Keratinocyte (primary cell): Measurements from ENCODE around the gene AFG3L2. TPM values are rescaled to one million over a fixed set of nuclear protein-coding genes. Genes with fewer than 3 reads are reported as not detected.

Experiments
- DNase-seq: peaks from one replicate; pipeline ENCODE4 v3.0.0-alpha.2; 2011; ENCODE audit warnings: low read depth, missing footprints, low spot score
- FAIRE-seq: peaks from 2 replicates; lab custom pipeline; 2011; peaks lifted over from hg19 to GRCh38; lab: Jason Lieb, UNC
- H2AFZ ChIP-seq: 2 replicates; pipeline ENCODE4 v1.6.0; 2012; ENCODE audit warnings: low read length, control low read depth, inconsistent platforms; ENCODE audit not compliant: control insufficient read depth
- H3K27ac ChIP-seq: 2 replicates; pipeline ENCODE4 v1.5.1; 2011; ENCODE audit warnings: low read length; ENCODE audit not compliant: control insufficient read depth, insufficient read depth
- H3K27me3 ChIP-seq: 3 replicates; pipeline ENCODE4 v1.6.0; 2011; ENCODE audit warnings: low read length; ENCODE audit not compliant: control insufficient read depth, insufficient read depth; ENCODE audit errors: extremely low read depth
- H3K36me3 ChIP-seq, 2 experiments: 2 replicates in 1 of 2; 3 replicates in 1 of 2; pipeline ENCODE4 v1.5.1; 2011; ENCODE audit warnings: low read length in 2 of 2, mild to moderate bottlenecking in 1 of 2; ENCODE audit not compliant: control insufficient read depth in 2 of 2, insufficient read depth in 2 of 2; ENCODE audit errors: extremely low read depth in 1 of 2
- H3K4me1 ChIP-seq: 3 replicates; pipeline ENCODE4 v1.5.1; 2011; ENCODE audit warnings: low read length; ENCODE audit not compliant: control insufficient read depth, insufficient read depth; ENCODE audit errors: extremely low read depth
- H3K4me2 ChIP-seq: 3 replicates; pipeline ENCODE4 v1.6.0; 2011; ENCODE audit warnings: low read depth, low read length; ENCODE audit not compliant: control insufficient read depth, insufficient read depth; ENCODE audit errors: extremely low read depth
- H3K4me3 ChIP-seq, 3 experiments: fragments of 200-600 bp in 1 of 3; sonication (generic) in 1 of 3; 2 replicates in 2 of 3; 3 replicates in 1 of 3; pipeline ENCODE4 v1.5.1; 2011 to 2016; ENCODE audit warnings: low read length in 3 of 3, mild to moderate bottlenecking in 3 of 3, control low read depth in 2 of 3, inconsistent platforms in 1 of 3, low read depth in 1 of 3, mixed read lengths in 1 of 3, mixed run types in 1 of 3, moderate library complexity in 1 of 3; ENCODE audit not compliant: control insufficient read depth in 2 of 3, insufficient read depth in 2 of 3; ENCODE audit errors: extremely low read depth in 1 of 3
- H3K79me2 ChIP-seq: 2 replicates; pipeline ENCODE4 v1.6.0; 2012; ENCODE audit warnings: low read length; ENCODE audit not compliant: control insufficient read depth, insufficient read depth
- H3K9ac ChIP-seq: 3 replicates; pipeline ENCODE4 v1.6.0; 2011; ENCODE audit warnings: low read length; ENCODE audit not compliant: control insufficient read depth, insufficient read depth; ENCODE audit errors: extremely low read depth
- H3K9me1 ChIP-seq: 3 replicates; pipeline ENCODE4 v1.6.0; 2011; ENCODE audit warnings: low read length; ENCODE audit not compliant: control insufficient read depth, insufficient read depth; ENCODE audit errors: extremely low read depth
- H3K9me3 ChIP-seq: 2 replicates; pipeline ENCODE4 v1.5.1; 2012; ENCODE audit warnings: low read depth, low read length; ENCODE audit not compliant: control insufficient read depth
- H4K20me1 ChIP-seq: 3 replicates; pipeline ENCODE4 v1.6.0; 2011; ENCODE audit warnings: low read length; ENCODE audit not compliant: control insufficient read depth, insufficient read depth; ENCODE audit errors: extremely low read depth
- CTCF ChIP-seq, 3 experiments: IDR thresholded peaks in 1 of 3; conservative IDR thresholded peaks in 1 of 3; optimal IDR thresholded peaks in 1 of 3; 2 replicates in 2 of 3; 3 replicates in 1 of 3; pipeline versions ENCODE3 to v1.5.1; 2011; ENCODE audit warnings: low read length in 3 of 3, mild to moderate bottlenecking in 3 of 3, moderate library complexity in 2 of 3, control low read depth in 1 of 3, inconsistent platforms in 1 of 3; ENCODE audit not compliant: insufficient read depth in 2 of 3; ENCODE audit errors: extremely low read depth in 1 of 3
- EZH2 ChIP-seq: IDR thresholded peaks from one replicate; pipeline ENCODE4 v1.6.1; 2012; ENCODE audit warnings: inconsistent platforms, mild to moderate bottlenecking, low read length, moderate library complexity
- dilution Hi-C: fragments of 300-500 bp; cut with MboI; formaldehyde crosslinking; loops from one replicate; pipeline ENCODE4 v1.7.0; 2020; ENCODE audit warnings: low sequenced_read_pairs; ENCODE audit not compliant: extremely low pct_ligation_motif_present
- polyA plus RNA-seq, 5 experiments: library from polyadenylated mRNA; depleted of rRNA in 3 of 5; stranded (reverse) in 3 of 5; stranded (forward) in 1 of 5; unstranded in 1 of 5; fragments of >200 nt; gene quantifications; 1 replicate in 1 of 5; 2 replicates in 3 of 5; 3 replicates in 1 of 5; pipeline versions ENCODE4 v1.2.1 to v1.2.3, GENCODE V29; 2011 to 2012; ENCODE audit warnings: missing spikeins in 2 of 5, low read depth in 1 of 5, low replicate concordance in 1 of 5

Gene AFG3L2
- polyA plus RNA-seq, 1 donor (not counting 4 experiments of a cell fraction or from before 2014, with no cell fraction given), result 47.5 TPM

GRCh38 chr18:12346240-12346565 is 30.8 kb downstream of the AFG3L2 start:
- dilution Hi-C loops, result no loop called here
- Histone ChIP-seq H3K27ac (no peak overlapping the region), H3K9ac (no peak overlapping the region), H3K9me1 (no peaks in the 10 kb centered on the region), H4K20me1 (peaks cover 3% of the 10 kb centered on the region), H3K4me1 (no peaks in the 10 kb centered on the region), H2AFZ (no peak overlapping the region), H3K9me3 (no peaks in the 10 kb centered on the region), H3K27me3 (no peaks in the 10 kb centered on the region), H3K79me2 (no peaks in the 10 kb centered on the region), H3K36me3 (peaks cover 33 to 34% of the 10 kb centered on the region in 2 experiments), H3K4me2 (no peak overlapping the region), H3K4me3 (no peak overlapping the region)
- FAIRE-seq (no peak), DNase-seq (no peak)
- TF ChIP-seq EZH2, result no peak
- no peak for TF ChIP-seq CTCF (optimal IDR thresholded peaks at IDR 0.05 in 1 of 3, IDR thresholded peaks at IDR 0.05 in 1 of 3, conservative IDR thresholded peaks at IDR 0.05 in 1 of 3; ENCODE audit: extremely low read depth in 1 of 3, insufficient read depth in 2 of 3, low read length in 3 of 3)

- Histone ChIP-seq H3K4me3 (no peak overlapping the region), H2AFZ (no peak overlapping the region), H3K36me3 (peaks cover 30 to 32% of the 10 kb centered on the region in 2 experiments), H3K9ac (no peak overlapping the region), H4K20me1 (peaks cover 3% of the 10 kb centered on the region), H3K4me1 (no peaks in the 10 kb centered on the region), H3K27ac (no peak overlapping the region), H3K9me1 (no peaks in the 10 kb centered on the region), H3K79me2 (no peaks in the 10 kb centered on the region), H3K4me2 (no peak overlapping the region), H3K9me3 (no peaks in the 10 kb centered on the region), H3K27me3 (no peaks in the 10 kb centered on the region)
- DNase-seq (no peak), FAIRE-seq (no peak)
- dilution Hi-C loops, result no loop called here
- TF ChIP-seq CTCF (optimal IDR thresholded peaks at IDR 0.05 in 1 of 3, IDR thresholded peaks at IDR 0.05 in 1 of 3, conservative IDR thresholded peaks at IDR 0.05 in 1 of 3; ENCODE audit: extremely low read depth in 1 of 3, insufficient read depth in 2 of 3, low read length in 3 of 3) (no peak), EZH2 (no peak)
Observed at GRCh38 chr18:12345491-12346239, 31.4 kb downstream of the AFG3L2 start.
